Testis (tissue), 3 donors: ENCODE data around the gene CD1B. TPM values are rescaled to one million over a fixed set of nuclear protein-coding genes. Genes with fewer than 3 reads are reported as not detected.

ENCODE experiments used
- DNase-seq: peaks from one replicate; pipeline ENCODE4 v3.0.0-alpha.2; 2019
- H3K27ac ChIP-seq, 2 donors: fragments of 200-600 bp; sonication (generic); one replicate each; pipeline ENCODE4 v1.5.1; 2019
- H3K27me3 ChIP-seq: fragments of 200-600 bp; sonication (generic); one replicate; pipeline ENCODE4 v1.5.1; 2019
- H3K36me3 ChIP-seq: fragments of 200-600 bp; sonication (generic); one replicate; pipeline ENCODE4 v1.5.1; 2017; ENCODE audit warnings: low read depth; ENCODE audit errors: missing control alignments
- H3K4me1 ChIP-seq: fragments of 200-600 bp; sonication (generic); one replicate; pipeline ENCODE4 v1.5.1; 2019
- H3K4me3 ChIP-seq, 2 donors: fragments of 200-600 bp; sonication (generic); one replicate each; pipeline ENCODE4 v1.5.1; 2017 to 2019
- H3K9me3 ChIP-seq: fragments of 200-600 bp; sonication (generic); one replicate; pipeline ENCODE4 v1.5.1; 2017
- POLR2A ChIP-seq: fragments of 450-650 bp; IDR thresholded peaks from one replicate; pipeline ENCODE4 v1.6.1; 2017; ENCODE audit warnings: antibody characterized with exemption, mild to moderate bottlenecking, moderate library complexity
- WGBS, 2 donors: methylation state at CpG; one replicate each; pipeline ENCODE4 v1.1.5; 2018; 5-methylcytosine and 5-hydroxymethylcytosine counted together
- intact Hi-C: fragments of 100-400 bp; cut with DNase I; formaldehyde crosslinking; loops from one replicate; pipeline ENCODE4 v1.15.1; 2023; ENCODE audit warnings: low total_unique reads
- polyA plus RNA-seq: library from polyadenylated mRNA; stranded (reverse); fragments of 350-450 nt; fragmentation: Illumina TruSeq; extraction: RNeasy Lipid Tissue Mini Kit (QIAGEN cat#74804); gene quantifications from one replicate; pipeline ENCODE4 v1.2.3, GENCODE V29; 2014; ENCODE audit warnings: low read depth, low replicate concordance; ENCODE audit not compliant: insufficient read depth
- total RNA-seq, 2 donors: library from RNA; depleted of rRNA; stranded (reverse); fragments of >200 nt; gene quantifications; one replicate each; pipeline ENCODE4 v1.2.3, GENCODE V29; 2016
- TF ChIP-seq, protein P1 (sequence below), 3 experiments: fragments of 450-650 bp in 2 of 3; fragments of 200-600 bp in 1 of 3; sonication (generic) in 1 of 3; IDR thresholded peaks; one replicate each; pipeline ENCODE4 v1.5.1; 2016 to 2019; ENCODE audit warnings: antibody characterized with exemption in 3 of 3, mild to moderate bottlenecking in 2 of 3, moderate library complexity in 1 of 3

The CD1B gene
- total and polyA plus RNA-seq, 3 donors from 2014 or later, result 0.30 TPM; not detected in 2

DNA sequence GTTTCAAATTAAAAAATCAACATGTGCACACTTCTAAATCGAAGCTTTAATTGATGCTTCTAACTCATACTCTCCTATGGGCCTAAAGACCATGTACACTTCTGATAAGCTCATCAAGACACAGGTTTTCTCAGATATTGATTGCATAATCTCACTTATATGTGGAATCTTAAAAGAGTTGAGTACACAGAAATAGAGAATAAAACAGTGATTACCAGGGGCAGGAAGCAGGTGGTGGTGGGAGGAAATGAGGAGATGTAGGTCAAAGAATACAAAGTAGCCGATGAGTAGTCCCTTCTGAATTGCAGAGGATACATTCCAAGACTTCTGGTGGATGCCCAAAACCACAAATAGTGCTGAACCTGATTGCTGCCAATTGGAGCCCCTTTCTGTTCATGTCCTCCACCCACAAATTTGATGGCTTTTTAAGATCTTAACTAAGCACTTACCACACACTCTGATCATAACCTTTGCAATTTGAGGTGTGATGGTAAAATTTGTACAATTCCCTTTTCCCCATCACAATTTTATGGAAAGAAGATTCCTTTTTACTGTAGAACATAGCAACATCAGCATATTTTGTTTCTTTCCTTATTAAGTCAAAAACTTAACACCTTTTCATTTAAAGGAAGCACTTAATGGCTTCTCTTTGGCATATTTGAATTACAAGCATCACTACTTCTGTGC, 3.3 kb upstream of the CD1B start:
- WGBS, 2 donors, result 51 to 70% methylated on average over 2 of the region's 2 CpGs
- intact Hi-C loops, result no loop called here
- no peaks in the 10 kb centered on the region for H3K4me1 ChIP-seq

DNA sequence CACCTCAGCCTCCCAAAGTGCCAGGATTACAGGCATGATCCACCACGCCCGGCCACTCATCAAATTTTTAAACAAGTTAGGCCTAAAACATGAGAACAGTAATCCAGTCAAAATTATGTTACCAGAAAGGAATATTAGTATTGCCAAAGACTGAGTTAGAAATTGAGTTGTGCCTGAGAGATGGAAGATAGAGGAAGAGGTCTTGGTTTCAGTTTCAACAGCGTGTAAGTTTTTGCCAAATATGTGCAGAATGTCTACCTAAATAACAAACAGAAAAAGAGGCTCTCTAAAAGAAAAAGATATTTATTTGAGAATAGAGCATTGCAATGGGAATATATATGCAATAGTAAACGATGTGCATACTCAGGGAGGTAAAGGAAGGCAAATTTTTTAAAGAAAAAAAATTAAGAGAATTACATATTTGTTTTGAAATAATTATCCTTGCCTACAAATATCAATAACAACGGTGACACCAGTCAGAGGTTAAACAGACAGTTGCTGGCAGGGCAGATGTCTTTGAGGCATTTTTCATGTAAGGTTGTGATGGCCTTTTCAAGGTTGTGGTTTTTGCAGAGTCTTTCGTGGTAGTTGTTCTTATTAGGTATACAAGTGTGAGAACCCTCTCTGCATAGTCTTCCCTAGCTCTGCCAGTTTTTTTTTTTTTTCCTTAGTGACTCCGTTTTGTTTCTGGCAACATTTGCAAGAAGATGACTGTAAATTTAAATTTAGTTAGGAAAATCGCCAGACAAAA, 2.2 kb upstream of the CD1B start:
- H3K4me1 ChIP-seq, result no peaks in the 10 kb centered on the region
- H3K27me3 ChIP-seq, result no peaks in the 10 kb centered on the region
- no peak overlapping the region for H3K27ac ChIP-seq
- H3K9me3 ChIP-seq, result no peaks in the 10 kb centered on the region
- DNase-seq, result no peak
- TF ChIP-seq POLR2A, result no peak
- TF ChIP-seq, protein P1, sequence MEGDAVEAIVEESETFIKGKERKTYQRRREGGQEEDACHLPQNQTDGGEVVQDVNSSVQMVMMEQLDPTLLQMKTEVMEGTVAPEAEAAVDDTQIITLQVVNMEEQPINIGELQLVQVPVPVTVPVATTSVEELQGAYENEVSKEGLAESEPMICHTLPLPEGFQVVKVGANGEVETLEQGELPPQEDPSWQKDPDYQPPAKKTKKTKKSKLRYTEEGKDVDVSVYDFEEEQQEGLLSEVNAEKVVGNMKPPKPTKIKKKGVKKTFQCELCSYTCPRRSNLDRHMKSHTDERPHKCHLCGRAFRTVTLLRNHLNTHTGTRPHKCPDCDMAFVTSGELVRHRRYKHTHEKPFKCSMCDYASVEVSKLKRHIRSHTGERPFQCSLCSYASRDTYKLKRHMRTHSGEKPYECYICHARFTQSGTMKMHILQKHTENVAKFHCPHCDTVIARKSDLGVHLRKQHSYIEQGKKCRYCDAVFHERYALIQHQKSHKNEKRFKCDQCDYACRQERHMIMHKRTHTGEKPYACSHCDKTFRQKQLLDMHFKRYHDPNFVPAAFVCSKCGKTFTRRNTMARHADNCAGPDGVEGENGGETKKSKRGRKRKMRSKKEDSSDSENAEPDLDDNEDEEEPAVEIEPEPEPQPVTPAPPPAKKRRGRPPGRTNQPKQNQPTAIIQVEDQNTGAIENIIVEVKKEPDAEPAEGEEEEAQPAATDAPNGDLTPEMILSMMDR (IDR thresholded peaks at IDR 0.05), result no peak
- WGBS, 2 donors, result 73 to 77% methylated on average over 8 of the region's 8 CpGs
- H3K36me3 ChIP-seq, result no peaks in the 10 kb centered on the region
- intact Hi-C loops, result no loop called here
- no peak overlapping the region for H3K4me3 ChIP-seq

More for the DNA sequence above, 3.3 kb upstream of the CD1B start:
- Histone ChIP-seq H3K9me3 (no peaks in the 10 kb centered on the region), H3K27me3 (no peaks in the 10 kb centered on the region), H3K4me3 (no peak overlapping the region), H3K27ac (no peak overlapping the region), H3K36me3 (no peaks in the 10 kb centered on the region)
- TF ChIP-seq, protein P1 (IDR thresholded peaks at IDR 0.05), result no peak
- no peak for TF ChIP-seq POLR2A
- DNase-seq, result no peak

DNA sequence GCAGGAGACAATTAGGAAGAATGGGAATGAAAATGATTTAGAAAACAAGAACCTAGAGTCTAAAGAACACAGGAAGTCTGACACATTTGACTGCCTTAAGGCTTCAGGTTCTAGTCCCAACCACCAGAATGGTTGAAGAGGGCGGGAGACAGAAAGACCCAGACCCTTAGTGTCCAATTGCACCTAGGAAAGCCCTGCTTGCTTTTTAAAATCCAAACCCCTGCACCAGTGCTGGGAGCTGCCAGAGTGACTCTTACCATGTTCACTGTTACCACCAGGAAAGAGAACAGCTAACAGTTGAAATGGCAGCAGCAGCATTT, 265 bp downstream of the CD1B start:
- Histone ChIP-seq H3K9me3 (no peaks in the 10 kb centered on the region), H3K4me3 (no peak overlapping the region), H3K4me1 (no peaks in the 10 kb centered on the region), H3K27me3 (no peaks in the 10 kb centered on the region), H3K36me3 (no peaks in the 10 kb centered on the region), H3K27ac (no peak overlapping the region)
- intact Hi-C loops, result no loop called here
- DNase-seq, result no peak
- TF ChIP-seq POLR2A, result no peak
- TF ChIP-seq, protein P1 (IDR thresholded peaks at IDR 0.05), result no peak
- WGBS, 2 donors, result 83% methylated on average over 1 of the region's 1 CpG

DNA sequence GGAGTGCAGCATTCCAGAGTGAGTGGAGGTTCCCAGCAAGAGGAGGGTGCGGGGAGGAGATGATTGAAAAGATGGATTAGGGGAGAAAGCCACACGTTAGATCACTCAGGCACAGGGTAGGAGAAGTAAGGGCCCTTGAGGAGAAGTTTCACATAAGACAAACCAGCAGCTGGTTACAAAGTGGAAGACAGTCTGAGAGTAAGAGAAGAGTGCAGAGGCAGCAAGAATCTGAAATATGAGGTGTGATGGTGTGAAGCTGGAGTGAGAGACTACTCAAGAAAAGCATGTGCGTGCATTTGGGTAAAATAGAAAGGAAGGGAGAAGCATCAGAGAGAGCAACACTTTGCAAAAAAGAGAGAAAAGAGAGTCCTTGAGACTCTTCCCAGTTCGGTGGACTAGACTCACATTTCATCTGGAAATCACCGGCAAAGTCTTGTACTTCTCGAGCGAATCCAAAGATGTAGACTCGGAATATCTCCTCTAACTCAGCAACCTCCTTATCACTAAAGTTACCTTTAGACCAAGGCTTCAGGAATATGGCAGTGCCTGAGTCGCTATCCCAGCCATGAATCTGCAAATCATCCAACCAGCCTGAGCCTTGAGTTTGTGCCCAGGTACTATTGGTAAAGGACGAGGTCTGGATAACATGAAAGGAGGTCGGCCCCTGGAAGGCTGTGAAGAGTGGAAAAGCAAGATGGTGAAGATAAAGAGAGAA, 783 bp downstream of the CD1B start:
- H3K4me1 ChIP-seq, result no peaks in the 10 kb centered on the region
- DNase-seq, result no peak
- H3K27ac ChIP-seq, result no peak overlapping the region
- no peak overlapping the region for H3K4me3 ChIP-seq
- intact Hi-C loops, result no loop called here
- no peaks in the 10 kb centered on the region for H3K9me3 ChIP-seq
- no peaks in the 10 kb centered on the region for H3K27me3 ChIP-seq
- H3K36me3 ChIP-seq, result no peaks in the 10 kb centered on the region
- TF ChIP-seq, protein P1 (IDR thresholded peaks at IDR 0.05), result no peak
- TF ChIP-seq POLR2A, result no peak
- WGBS, 2 donors, result 79 to 81% methylated on average over 11 of the region's 11 CpGs
